ENCODE data around the gene COPA. TPM values are rescaled to one million over a fixed set of nuclear protein-coding genes. Genes with fewer than 3 reads are reported as not detected.

The COPA gene
- polyA plus RNA-seq, 1 of the 3 experiments (the other 2 are of a cell fraction) = 91.4 TPM

GRCh38 chr1:160239582-160240299 is 103.3 kb downstream of the COPA start:
- ChIA-PET POLR2A (interaction anchor here (0.7 kb wide), 1 partner anchor 51 kb away, joined by 3 read pairs; no protein-coding TSS in a partner anchor), CTCF (interaction anchor here (0.9 to 26.9 kb wide), 5 partner anchors 12 to 155 kb away, joined by 3 to 293 read pairs (median 20); partner anchors contain the start of gene CASQ1)
- 98% methylated on average over 18 of the region's 24 CpGs for WGBS (ENCODE audit: low lambda C conversion rate)
- TF ChIP-seq CHD2 (IDR thresholded peaks at IDR 0.05; ENCODE audit: low read length, partially characterized antibody) (no peak), SMC3 (IDR thresholded peaks at IDR 0.05; ENCODE audit: low read depth, low read length) (no peak), MXI1 (IDR thresholded peaks at IDR 0.05; ENCODE audit: low read depth, low read length) (no peak), FOXJ3 (CRISPR knock-in tag; IDR thresholded peaks at IDR 0.05) (no peak), YY1 (IDR thresholded peaks at IDR 0.05; ENCODE audit: low read depth) (no peak), FOXM1 (IDR thresholded peaks at IDR 0.05; ENCODE audit: low read depth) (no peak), TAF1 (IDR thresholded peaks at IDR 0.05; ENCODE audit: borderline replicate concordance, low read depth, low read length) (no peak), GATA2 (CRISPR knock-in tag; IDR thresholded peaks at IDR 0.05) (no peak), TCF12 (IDR thresholded peaks at IDR 0.05) (no peak), FOSL2 (IDR thresholded peaks at IDR 0.05; ENCODE audit: borderline replicate concordance, low read depth) (no peak), ZBTB33 (IDR thresholded peaks at IDR 0.05; ENCODE audit: borderline replicate concordance, low read depth) (no peak), MEF2A (IDR thresholded peaks at IDR 0.05; ENCODE audit: borderline replicate concordance, low read depth) (no peak), RCOR1 (IDR thresholded peaks at IDR 0.05; ENCODE audit: low read length) (no peak)
- peaks cover 27% of the 10 kb centered on the region; the same call in 1 of the 2 replicates for H3K79me2 ChIP-seq (ENCODE audit: insufficient read depth)
- no peak overlapping the region for H2AFZ ChIP-seq (ENCODE audit: low read depth)
- H3K4me1 ChIP-seq (ENCODE audit: control insufficient read depth in 1 of 2, insufficient read depth in 2 of 2, low read depth in 1 of 2, low read length in 1 of 2) = no peaks in the 10 kb centered on the region
- no peaks in the 10 kb centered on the region for H3F3A ChIP-seq (replicated peaks; ENCODE audit: insufficient read depth)
- H4K20me1 ChIP-seq (ENCODE audit: insufficient read depth) = peaks cover 2% of the 10 kb centered on the region
- DNase-seq = no peak
- no peaks in the 10 kb centered on the region for H3K9me2 ChIP-seq
- H3K27ac ChIP-seq (ENCODE audit: low read depth in 2 of 2, low read length in 1 of 2) = no peak overlapping the region
- no peak overlapping the region for H3K4me2 ChIP-seq
- peaks cover 69 to 70% of the 10 kb centered on the region in 2 experiments for H3K36me3 ChIP-seq (replicated peaks in 1 of 2; ENCODE audit: control insufficient read depth in 1 of 2, insufficient read depth in 2 of 2, low read length in 1 of 2)
- no peak overlapping the region for H3K9ac ChIP-seq
- no peak overlapping the region for H3K4me3 ChIP-seq (ENCODE audit: low read depth in 2 of 2, low read length in 1 of 2)
- H3K9me3 ChIP-seq = no peaks in the 10 kb centered on the region
- H3K27me3 ChIP-seq (ENCODE audit: insufficient read depth) = no peaks in the 10 kb centered on the region

Small RNA genes within 50 kb of the gene (small RNA-seq; reads per million reads assigned to genes)
- gene RF00019 (0 reads per million in 7 experiments), gene RNU4-42P (0 reads per million in 7 experiments)

Other genes starting within 250 kb of the COPA start
- gene IGSF8, start 244.6 kb downstream of the COPA start, polyA plus RNA-seq (2012; rRNA removed) = 67.9 and 70.7 TPM in 2 replicates
- gene ATP1A2, start 227.5 kb downstream of the COPA start, polyA plus RNA-seq (2012; rRNA removed) = 0.07 and 0.10 TPM in 2 replicates
- not detected in 2 replicates for gene ATP1A4, start 191.6 kb downstream of the COPA start, polyA plus RNA-seq (2012; rRNA removed)
- 0.08 and 0.18 TPM in 2 replicates for gene CASQ1, start 152.7 kb downstream of the COPA start, polyA plus RNA-seq (2012; rRNA removed)
- gene PEA15, start 137.9 kb downstream of the COPA start, polyA plus RNA-seq (2012; rRNA removed) = 322 and 382 TPM in 2 replicates
- gene DCAF8, start 80.7 kb downstream of the COPA start, polyA plus RNA-seq (2012; rRNA removed) = 108 and 150 TPM in 2 replicates
- 31.4 and 52.1 TPM in 2 replicates for gene PEX19, start 58.1 kb downstream of the COPA start, polyA plus RNA-seq (2012; rRNA removed)
- 165 and 226 TPM in 2 replicates for gene NCSTN, start 133 bp upstream of the COPA start, polyA plus RNA-seq (2012; rRNA removed)
- gene NHLH1, start 23.8 kb upstream of the COPA start, polyA plus RNA-seq (2012; rRNA removed) = 0.16 and 0.18 TPM in 2 replicates
- 13.4 and 17.5 TPM in 2 replicates for gene VANGL2, start 57.3 kb upstream of the COPA start, polyA plus RNA-seq (2012; rRNA removed)
- gene SLAMF6, start 180.0 kb upstream of the COPA start, polyA plus RNA-seq (2012; rRNA removed) = not detected in 2 replicates
- not detected in 2 replicates for gene CD84, start 236.2 kb upstream of the COPA start, polyA plus RNA-seq (2012; rRNA removed)